Ovary (tissue), 3 donors: ENCODE results near the gene TWNK.

Experiments
- CTCF ChIP-seq, 3 donors: fragments of 450-650 bp in 2 of 3; fragments of 200-600 bp in 1 of 3; IDR thresholded peaks; one replicate each; pipeline versions ENCODE4 v1.5.1 to v1.8.0; 2016 to 2022; ENCODE audit warnings: antibody characterized with exemption in 3 of 3, mild to moderate bottlenecking in 1 of 3
- EP300 ChIP-seq: sonication (generic); formaldehyde crosslinking; IDR thresholded peaks from one replicate; pipeline ENCODE4 v1.6.1; 2017; ENCODE audit warnings: antibody characterized with exemption
- POLR2A ChIP-seq: fragments of 450-650 bp; IDR thresholded peaks from one replicate; pipeline ENCODE4 v1.6.1; 2017; ENCODE audit warnings: antibody characterized with exemption, mild to moderate bottlenecking, moderate library complexity
- donor health status: DM: no; HTN: no; CAD: no.

GRCh38 chr10:101036726-101037125 is 49.4 kb downstream of the TWNK start:
- TF ChIP-seq POLR2A (no peak), CTCF (IDR thresholded peaks at IDR 0.05) (no peak), EP300 (no peak)
